NB4 (cell line): ENCODE data around the gene LPP.

Experiments
- DNase-seq: peaks from one replicate; pipeline ENCODE4 v3.0.0; 2010; ENCODE audit warnings: low read depth
- H3K4me3 ChIP-seq: one replicate; pipeline ENCODE4 v1.5.1; 2011; ENCODE audit warnings: mild to moderate bottlenecking, low read depth, low read length, moderate library complexity
- CTCF ChIP-seq: IDR thresholded peaks from one replicate; pipeline ENCODE4 v1.5.1; 2012; ENCODE audit warnings: low read depth, low read length
- MAX ChIP-seq: IDR thresholded peaks from 2 replicates; pipeline ENCODE4 v1.6.1; 2011; ENCODE audit warnings: low read depth, low read length
- MYC ChIP-seq: IDR thresholded peaks from 2 replicates; pipeline ENCODE4 v1.6.1; 2011; ENCODE audit warnings: low read depth, low read length
- POLR2A ChIP-seq: IDR thresholded peaks from 2 replicates; pipeline ENCODE4 v1.6.1; 2011; ENCODE audit warnings: mild to moderate bottlenecking; ENCODE audit not compliant: insufficient read length; ENCODE audit errors: extremely low read depth

The LPP gene

GRCh38 chr3:188580223-188580622, 426.3 kb downstream of the LPP start:
- no peak for TF ChIP-seq MYC
- no peak for TF ChIP-seq POLR2A
- TF ChIP-seq CTCF: no peak
- TF ChIP-seq MAX: no peak
- H3K4me3 ChIP-seq: no peak overlapping the region
- no peak for DNase-seq

- DNase-seq: no peak
- no peak overlapping the region for H3K4me3 ChIP-seq
- TF ChIP-seq POLR2A (no peak), CTCF (no peak), MAX (no peak)
Measured at GRCh38 chr3:188580659-188581058, 426.7 kb downstream of the LPP start.

GRCh38 chr3:188581365-188581764, 427.4 kb downstream of the LPP start:
- DNase-seq: no peak
- no peak for TF ChIP-seq MAX
- TF ChIP-seq CTCF: no peak
- TF ChIP-seq MYC: no peak
- no peak for TF ChIP-seq POLR2A

GRCh38 chr3:188581792-188582191, 427.8 kb downstream of the LPP start:
- no peak for TF ChIP-seq CTCF
- no peak for TF ChIP-seq MYC
- no peak for TF ChIP-seq POLR2A
- TF ChIP-seq MAX: no peak
- no peak for DNase-seq
- no peak overlapping the region for H3K4me3 ChIP-seq

More at GRCh38 chr3:188581365-188581764, 427.4 kb downstream of the LPP start:
- no peak overlapping the region for H3K4me3 ChIP-seq

- no peak for TF ChIP-seq CTCF
- TF ChIP-seq MAX: no peak
- TF ChIP-seq MYC: no peak
- DNase-seq: no peak
- H3K4me3 ChIP-seq: no peak overlapping the region
Measured at GRCh38 chr3:188583341-188584161, 429.6 kb downstream of the LPP start.

GRCh38 chr3:188584162-188584529, 430.2 kb downstream of the LPP start:
- no peak for TF ChIP-seq MYC
- no peak for TF ChIP-seq CTCF
- TF ChIP-seq MAX: no peak
- no peak for TF ChIP-seq POLR2A
- no peak for DNase-seq
- H3K4me3 ChIP-seq: no peak overlapping the region
